HG02763 (cell line): ENCODE measurements around the gene UTP14C.
"Not testable (repeated sequence)": the region's sequence is repeated elsewhere in the genome, so short reads cannot be mapped to it uniquely, and the experiment has no call there.

ENCODE experiments used
- ATAC-seq: cut with Tn5 transposase; IDR thresholded peaks from one replicate; pipeline ENCODE4 v1.9.1; 2021; ENCODE audit warnings: mild to moderate bottlenecking, moderate library complexity; ENCODE audit not compliant: unreplicated experiment

Gene UTP14C

DNA sequence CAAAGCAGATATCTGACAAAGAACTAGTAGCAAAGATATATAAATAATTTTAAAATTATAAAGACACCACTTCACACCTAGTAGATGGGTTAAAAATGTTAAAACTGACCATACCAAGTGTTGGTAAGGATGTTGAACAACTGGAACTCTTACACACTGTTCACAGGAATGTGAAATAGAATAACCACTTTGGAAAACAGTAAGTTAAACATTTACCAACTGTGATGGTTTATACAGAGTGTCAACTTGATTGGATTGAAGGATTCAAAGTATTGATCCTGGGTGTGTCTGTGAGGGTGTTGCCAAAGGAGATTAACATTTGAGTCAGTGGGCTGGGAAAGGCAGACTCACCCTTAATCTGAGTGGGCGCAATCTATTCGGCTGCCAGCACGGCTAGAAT is 19.2 kb downstream of the UTP14C start:
- no peak for ATAC-seq

GRCh38 chr13:52047463-52047862 is 23.0 kb downstream of the UTP14C start:
- no peak for ATAC-seq

GRCh38 chr13:52048516-52048915 is 24.0 kb downstream of the UTP14C start:
- no peak for ATAC-seq

- ATAC-seq, result no peak
Observed at GRCh38 chr13:52051400-52051799, 26.9 kb downstream of the UTP14C start.

DNA sequence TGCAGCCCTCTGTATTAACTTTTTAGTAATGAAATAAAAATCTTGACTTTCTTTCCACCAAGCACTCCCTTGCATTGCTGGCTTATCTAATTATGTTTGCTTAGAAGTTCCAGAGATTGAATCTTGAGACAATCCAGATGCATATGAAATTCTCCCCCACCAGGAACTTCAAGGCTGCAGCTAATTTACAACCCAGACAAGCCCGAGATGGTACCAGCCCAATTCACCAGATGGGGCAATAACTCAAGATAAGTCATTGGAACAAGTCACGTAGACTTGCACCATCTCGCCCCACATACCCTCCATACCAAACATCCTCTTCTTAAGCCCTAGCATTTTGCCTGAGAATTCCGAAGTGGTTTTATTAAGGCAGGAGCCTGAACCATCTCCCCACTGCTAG is 29.0 kb downstream of the UTP14C start:
- no peak for ATAC-seq

- ATAC-seq, result not testable (repeated sequence)
Observed at GRCh38 chr13:52061064-52061463, 36.6 kb downstream of the UTP14C start.

DNA sequence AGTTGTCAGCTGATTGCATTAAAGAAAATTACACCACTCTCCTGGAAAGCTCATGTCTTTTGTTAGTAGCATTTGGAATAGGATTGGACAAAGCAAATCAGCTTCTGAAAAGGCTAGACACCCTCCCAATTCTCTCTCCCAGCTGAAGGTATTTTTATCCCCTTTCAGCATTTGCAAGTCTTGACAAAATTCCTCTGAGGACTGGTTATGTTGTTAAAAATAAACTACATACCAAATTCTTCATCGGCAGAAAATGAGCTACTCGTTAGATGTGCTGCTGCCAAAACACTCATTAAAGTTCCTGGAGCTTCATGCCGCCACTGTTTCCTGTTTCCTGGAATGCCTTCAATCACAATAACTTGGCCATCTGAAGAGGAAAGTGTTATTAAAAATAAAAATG is 37.1 kb downstream of the UTP14C start:
- no peak for ATAC-seq

DNA sequence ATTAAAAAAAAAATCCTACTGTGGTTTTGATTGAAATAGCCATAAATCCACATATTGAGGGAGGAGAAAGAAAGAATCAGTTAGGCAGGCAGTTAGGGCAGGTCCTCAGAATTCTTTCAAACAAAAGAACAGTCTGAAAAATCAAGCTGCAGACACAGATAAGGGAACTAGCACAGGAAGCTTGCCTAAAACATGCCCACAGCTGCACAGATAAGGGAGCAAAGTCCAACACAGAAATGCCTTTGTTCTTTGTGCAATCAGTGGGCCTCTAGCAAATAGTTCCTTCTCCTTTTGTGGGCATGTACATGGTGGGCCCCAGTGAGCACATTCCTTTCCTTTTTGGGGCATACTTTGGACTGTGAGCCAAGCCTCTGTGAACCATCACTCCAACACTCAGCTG is 42.7 kb downstream of the UTP14C start:
- ATAC-seq, result no peak

GRCh38 chr13:52070929-52071523 is 46.5 kb downstream of the UTP14C start:
- ATAC-seq, result no peak
